Uterus (tissue), 2 donors: Measurements from ENCODE around the gene ST6GALNAC4.

Experiments
- POLR2A ChIP-seq, 2 donors: fragments of 450-650 bp; IDR thresholded peaks; one replicate each; pipeline ENCODE4 v1.6.1; 2016; ENCODE audit warnings: antibody characterized with exemption in 2 of 2, mild to moderate bottlenecking in 1 of 2, moderate library complexity in 1 of 2
- TF ChIP-seq, protein P1 (sequence below), 4 experiments: fragments of 200-600 bp in 2 of 4; fragments of 450-650 bp in 2 of 4; sonication (generic) in 2 of 4; IDR thresholded peaks; one replicate each; pipeline ENCODE4 v1.5.1; 2016 to 2019; ENCODE audit warnings: antibody characterized with exemption in 4 of 4, mild to moderate bottlenecking in 2 of 4, moderate library complexity in 1 of 4

DNA sequence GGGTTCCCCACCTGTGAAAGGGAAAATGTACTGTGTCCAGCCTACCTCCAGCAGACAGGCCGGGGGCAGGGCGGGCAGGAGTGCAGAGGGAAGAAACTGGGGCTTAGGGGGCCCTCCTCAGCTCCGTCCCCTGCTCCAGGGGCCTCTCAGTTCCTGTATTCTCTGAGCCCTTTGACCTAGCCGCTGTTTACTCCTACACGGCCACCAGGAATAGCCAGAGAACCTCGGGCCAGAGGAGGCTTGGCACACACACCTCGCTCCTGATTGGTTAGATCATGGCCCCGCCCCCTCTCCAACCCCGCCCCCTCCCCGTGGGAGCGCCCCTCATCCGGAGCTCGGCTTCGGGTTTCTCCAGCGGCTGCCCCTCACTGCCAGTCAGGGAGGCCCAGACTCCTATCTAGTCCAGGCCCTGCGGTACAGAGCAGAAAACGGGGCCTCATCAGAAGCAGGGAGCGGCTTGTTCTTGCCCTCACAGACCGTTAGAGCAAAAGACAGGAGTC is 19.6 kb downstream of the ST6GALNAC4 start:
- TF ChIP-seq, protein P1, sequence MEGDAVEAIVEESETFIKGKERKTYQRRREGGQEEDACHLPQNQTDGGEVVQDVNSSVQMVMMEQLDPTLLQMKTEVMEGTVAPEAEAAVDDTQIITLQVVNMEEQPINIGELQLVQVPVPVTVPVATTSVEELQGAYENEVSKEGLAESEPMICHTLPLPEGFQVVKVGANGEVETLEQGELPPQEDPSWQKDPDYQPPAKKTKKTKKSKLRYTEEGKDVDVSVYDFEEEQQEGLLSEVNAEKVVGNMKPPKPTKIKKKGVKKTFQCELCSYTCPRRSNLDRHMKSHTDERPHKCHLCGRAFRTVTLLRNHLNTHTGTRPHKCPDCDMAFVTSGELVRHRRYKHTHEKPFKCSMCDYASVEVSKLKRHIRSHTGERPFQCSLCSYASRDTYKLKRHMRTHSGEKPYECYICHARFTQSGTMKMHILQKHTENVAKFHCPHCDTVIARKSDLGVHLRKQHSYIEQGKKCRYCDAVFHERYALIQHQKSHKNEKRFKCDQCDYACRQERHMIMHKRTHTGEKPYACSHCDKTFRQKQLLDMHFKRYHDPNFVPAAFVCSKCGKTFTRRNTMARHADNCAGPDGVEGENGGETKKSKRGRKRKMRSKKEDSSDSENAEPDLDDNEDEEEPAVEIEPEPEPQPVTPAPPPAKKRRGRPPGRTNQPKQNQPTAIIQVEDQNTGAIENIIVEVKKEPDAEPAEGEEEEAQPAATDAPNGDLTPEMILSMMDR (IDR thresholded peaks at IDR 0.05), result peak in 1 of 4 experiments; percentile 11
- TF ChIP-seq POLR2A (IDR thresholded peaks at IDR 0.05), result peak; percentile 39 to 50
